CD1c-positive myeloid dendritic cell (primary cell): ENCODE measurements around the gene GPR141.
"Not testable (repeated sequence)": the region's sequence is repeated elsewhere in the genome, so short reads cannot be mapped to it uniquely, and the experiment has no call there.

Source experiments
- DNase-seq: peaks from one replicate; pipeline ENCODE4 v3.0.0-alpha.2; 2016; ENCODE audit errors: extremely low spot score

The GPR141 gene

DNA sequence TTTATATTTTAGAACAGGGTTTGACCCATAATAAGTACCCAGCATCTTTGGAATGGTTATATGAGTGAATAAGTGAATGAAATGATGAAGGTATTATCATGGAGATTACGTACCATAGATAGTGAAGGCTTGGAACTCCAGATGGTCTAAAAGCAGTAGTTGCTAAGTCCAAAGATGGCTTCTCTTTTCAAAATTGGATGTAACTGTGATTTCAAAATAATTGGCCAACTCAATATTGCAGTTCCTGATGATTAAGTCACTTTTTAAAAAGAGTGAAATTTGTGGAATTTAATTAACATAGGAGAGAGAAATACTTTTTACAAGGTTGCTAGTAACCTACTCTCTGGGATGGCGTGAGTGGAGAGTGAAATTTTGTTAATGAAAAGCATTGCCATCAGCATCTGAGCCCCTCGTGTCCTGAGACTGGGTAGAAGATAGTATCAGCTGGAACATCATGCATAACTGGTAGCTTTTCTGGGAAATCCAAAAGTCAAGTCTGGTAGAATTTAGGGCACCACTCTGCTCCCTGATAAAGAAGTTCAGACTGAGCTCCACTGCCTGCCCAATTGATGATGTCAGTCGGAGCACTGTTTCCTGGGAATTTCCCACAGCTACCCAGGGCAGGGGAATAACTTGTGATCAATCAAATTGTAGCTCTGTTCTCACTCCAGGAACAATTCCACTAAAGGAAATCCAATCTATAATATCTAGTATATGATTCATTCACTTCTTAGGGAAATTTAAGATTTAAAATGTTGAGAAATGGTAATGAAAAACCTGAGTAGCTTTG lies 3.2 kb downstream of the GPR141 start:
- DNase-seq: peak; percentile 44

DNA sequence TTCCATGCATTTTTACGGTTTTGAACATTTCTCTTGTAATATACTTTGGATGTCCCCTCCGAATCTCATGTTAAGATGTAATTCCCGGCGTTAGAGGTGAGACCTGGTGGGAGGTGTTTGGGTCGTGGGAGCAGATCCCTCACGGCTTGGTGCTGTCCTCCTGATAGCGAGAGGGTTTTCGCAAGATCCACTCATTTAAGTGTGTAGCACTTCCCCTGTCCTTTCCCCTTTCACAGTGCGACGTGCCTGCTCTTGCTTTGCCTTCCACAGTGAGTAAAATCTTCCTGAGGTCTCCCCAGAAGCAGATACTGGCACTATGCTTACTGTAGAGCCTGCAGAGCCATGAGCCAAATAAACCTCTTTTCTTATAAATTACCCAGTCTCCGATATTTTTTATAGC lies 6.6 kb downstream of the GPR141 start:
- DNase-seq: peak; percentile 67

DNA sequence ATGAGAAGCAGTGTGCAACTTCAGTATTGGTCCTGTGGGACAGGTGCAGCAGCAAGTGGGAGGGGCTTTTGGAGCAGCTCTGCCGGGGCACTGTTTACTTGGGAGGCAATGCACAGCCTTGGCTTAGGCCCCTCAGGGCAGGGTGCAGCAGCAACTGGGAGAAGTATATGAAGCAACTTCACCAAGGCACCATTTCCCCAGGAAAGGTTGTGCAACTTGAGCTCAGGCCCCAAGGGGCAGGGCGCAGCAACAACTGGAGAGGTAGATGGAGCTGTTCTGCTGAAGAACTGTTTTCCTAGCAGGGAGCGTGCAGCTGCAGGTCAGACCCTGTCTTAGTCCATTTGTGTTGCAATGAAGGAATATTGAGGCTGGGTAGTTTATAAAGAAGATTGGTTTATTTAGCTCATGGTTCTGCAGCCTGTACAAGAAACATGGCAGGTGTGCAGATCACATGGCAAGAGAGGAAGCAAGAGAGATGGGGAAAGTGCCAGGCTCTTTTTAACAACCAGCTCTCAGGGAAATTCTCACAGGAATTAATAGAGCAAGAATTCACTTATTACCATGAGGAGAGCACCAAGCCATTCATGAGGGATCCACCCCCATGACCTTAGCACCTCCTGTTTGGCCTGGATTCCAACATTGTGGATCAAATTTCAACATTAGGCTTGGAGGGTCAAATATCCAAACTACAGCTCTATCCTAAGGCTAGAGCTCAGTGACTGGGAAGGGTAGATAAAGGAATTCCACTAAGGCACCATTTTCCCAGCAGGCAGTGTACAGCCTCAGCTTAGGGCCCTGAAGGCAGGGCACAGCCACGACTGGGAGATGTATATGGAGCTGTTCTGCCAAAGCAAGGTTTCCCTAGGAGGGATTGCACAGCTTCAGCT lies 10.9 kb downstream of the GPR141 start:
- DNase-seq: peak; percentile 39

DNA sequence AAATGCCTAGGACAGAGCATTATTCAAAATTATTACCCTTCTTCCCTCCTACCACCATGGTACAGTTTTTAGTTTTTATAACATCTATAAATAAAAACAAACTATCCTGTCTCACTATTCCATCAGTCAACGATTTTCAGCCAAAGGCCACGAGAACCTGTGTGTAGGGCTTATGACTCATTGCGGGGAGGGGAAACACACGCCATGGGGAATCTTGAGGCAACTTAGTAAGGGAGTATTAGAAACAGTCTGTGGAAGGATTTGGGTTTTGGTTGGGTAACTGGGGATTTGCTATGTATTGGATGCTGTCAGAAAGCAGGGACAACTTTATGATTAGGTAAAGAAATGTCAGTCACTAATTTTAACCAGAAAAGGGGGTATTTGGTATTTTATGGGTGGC lies 14.7 kb downstream of the GPR141 start:
- no peak for DNase-seq

DNA sequence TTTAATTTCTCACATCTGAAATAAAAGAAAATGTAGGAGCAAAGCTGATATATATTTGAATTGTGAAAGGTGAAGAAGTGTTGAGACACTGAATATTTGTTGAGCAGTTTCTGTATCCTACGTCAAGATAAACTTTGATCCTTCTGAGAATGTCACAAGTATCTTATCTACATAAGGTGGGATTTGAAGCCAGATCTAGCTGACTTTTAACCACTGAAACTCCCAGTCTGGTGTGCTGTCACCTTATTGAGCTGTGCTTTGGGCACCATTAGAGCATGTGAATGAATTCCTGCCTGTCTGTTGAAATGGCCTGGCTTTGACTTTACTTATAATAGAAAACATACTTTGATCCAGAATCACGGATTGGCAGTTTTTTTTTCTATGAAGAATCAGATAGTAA lies 15.2 kb downstream of the GPR141 start:
- DNase-seq: no peak

DNA sequence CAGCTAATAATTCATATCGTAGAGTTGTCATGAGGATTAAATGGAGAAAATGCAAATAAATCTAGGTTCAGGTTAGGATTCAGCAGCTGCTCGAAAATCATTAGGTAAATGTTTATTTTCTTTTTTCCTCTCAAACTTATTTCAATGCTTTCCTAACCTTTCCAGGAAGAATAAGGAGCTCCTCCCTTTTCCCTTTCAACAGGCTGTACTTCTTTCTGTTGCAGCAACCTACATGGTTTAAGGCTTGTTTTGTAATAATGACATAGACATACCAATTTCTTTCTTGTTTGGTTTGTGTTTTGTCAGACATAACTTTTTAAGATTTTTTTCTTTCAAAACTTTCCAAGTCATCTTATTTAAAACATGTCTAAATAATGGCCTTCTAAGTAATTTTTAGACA lies 18.2 kb downstream of the GPR141 start:
- no peak for DNase-seq

DNA sequence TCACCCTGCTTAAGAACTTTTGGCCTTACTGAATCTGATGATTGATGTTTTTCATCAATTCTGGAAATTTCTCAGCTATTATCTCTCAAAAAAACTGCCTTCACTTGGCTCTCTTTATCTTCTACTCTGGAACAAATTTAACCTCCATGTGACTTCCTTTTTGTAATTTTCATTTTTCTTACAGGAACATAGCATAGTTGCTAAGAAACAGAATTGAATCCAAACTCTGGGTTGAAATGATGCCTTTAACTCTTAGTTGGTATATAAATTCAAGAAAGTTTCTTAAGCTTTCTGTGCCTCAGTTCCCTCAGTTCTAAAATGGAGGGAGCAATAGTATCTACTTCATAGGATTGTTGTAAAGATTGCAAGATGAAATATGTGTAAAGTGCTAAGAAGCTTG lies 19.8 kb downstream of the GPR141 start:
- no peak for DNase-seq

DNA sequence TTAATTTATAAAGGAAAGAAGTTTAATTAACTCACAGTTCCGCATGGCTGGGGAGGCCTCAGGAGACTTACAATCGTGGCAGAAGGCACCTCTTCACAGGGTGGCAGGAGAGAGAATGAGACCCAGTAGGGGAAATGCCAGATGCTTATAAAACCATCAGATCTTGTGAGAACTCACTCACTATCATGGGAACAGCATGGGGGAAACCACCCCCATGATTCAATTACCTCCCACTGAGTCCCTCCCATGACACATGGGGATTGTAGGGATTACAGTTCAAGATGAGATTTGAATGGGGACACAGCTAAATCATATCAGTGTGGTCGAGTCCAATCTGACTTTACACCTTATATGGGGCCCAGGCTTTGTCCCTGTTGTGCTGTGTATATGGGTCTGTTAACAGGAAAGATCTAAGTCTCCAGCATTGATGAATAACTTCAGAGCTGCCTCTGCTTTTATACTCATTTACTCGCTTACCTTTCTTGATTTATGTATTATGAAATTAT lies 20.8 kb downstream of the GPR141 start:
- not testable (repeated sequence) for DNase-seq

DNA sequence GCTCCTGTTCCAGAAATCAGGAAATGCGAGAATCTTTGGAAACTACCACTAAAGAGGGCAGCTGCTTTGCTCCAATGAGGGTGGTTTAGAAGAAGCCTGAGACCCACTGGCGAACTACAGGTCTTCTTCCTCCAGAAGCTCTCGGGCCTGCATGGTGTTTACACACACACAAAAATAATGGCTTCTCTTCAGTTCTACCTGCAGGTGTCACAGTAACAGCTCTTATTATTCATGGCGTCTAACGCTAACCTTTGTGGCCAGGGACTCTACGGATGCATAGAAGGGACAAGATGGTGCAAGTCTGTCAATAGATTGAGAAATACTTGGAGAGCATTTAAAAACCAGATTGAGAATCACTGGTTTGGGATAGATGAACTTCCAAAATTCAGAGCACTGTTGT lies 22.4 kb downstream of the GPR141 start:
- no peak for DNase-seq

DNA sequence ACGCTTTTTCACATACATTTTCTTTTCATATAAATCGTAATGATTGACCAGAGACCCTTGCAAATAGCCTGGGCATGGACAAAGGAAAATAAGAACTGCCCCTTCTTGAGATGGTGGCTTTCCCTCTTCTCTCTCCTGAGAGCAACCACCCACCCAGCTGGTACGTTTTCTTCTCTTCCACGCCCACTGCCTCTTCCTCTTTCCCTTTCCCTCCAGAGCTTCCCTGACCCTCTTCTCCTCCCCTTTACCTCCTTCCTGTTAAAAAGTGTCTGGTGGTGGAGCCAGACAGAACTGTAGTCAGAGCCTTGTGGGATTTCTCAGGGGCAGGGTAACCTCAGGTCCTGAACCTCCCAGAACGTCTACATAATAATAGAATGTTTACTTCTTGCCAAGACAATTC lies 23.2 kb downstream of the GPR141 start:
- DNase-seq: peak; percentile 36

DNA sequence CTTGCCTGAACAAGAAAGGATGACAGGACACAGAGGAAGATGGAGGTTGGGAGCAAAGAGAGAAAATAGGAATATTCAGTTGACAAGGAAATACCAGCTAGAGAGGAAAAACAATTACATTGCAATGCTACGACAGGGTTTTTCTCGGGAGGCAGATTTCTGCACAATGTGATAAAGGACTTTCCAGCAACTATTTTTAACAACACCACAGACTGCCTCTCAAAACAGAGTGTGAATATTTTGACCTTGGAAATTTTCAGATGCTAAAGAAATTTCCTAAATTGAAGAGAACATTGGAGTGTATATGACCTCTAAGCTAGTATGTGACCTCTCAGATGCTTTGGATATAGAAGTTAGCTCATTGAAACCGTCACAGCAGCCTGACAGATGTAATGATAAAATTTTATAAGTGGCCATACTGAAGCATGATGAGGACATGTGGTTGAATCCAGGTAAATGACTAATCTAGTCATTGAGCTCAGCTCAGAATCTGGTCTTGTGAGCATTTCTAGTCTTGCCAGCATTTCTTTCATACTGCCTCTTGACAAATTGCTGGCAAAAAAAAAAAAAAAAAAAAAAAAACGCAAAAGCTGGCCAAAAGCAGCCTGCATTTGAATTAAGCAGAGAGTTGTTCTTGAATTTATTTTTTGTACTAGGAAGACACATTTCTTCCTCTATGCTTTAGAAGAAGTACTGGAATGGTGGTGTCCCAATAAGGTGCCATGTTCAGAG lies 24.4 kb downstream of the GPR141 start:
- DNase-seq: no peak

DNA sequence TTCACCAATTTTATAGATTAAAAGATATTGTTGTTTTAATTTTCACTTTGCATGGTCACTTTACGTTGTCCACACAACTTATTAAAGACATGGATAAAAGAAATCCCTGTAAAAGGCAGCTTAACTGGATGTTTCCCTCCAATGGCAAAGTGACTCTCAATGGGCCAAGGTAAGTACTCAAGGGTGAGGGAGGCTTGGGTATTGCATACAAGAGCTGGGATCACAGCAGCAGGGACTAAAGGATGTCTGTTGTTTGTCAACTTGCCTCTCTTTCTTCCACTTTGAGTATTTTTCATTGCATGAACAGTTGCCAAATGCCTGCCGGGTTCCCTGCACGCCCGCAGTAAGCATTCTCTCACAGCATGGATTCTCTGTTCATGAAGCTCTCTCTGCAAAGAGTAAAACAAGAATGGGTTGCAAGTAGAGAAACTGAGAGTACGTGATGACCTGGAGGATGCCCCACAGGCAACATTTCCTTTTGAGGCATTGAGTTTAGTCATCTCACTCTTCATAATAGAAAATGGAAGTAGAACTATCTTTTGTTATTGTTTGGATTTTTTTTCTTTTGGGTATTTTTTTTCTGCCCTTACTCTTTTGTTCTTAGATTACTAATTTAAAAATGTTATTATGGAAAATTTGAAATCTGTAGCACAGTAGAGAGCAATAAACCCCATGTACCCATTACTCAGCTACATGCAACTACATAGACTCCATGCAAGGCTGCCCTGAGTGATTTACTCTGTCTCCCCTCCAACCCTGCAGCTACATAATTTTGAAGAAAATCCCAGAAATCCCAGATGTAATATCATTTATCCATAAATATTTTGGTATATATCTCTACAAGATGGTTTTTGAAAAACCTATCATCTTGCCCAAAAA lies 26.3 kb downstream of the GPR141 start:
- DNase-seq: no peak

DNA sequence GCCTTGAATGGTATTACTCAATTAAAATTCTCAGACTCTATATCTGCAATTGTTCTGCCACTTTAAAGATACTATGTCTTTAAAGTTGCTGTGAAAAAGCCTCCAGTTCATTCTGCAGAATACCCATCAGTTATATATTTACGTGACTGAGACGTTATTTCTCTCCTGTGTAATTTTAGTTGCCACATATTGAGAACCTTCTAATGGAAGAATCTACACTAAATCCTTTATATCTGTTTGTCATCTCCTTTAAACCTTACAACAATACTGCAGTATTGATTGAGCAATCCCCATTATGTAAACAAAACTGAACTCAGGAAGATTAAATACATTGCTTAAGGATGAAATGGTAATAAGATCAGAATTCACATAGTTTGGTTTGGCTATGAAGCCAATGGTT lies 30.0 kb downstream of the GPR141 start:
- DNase-seq: no peak

DNA sequence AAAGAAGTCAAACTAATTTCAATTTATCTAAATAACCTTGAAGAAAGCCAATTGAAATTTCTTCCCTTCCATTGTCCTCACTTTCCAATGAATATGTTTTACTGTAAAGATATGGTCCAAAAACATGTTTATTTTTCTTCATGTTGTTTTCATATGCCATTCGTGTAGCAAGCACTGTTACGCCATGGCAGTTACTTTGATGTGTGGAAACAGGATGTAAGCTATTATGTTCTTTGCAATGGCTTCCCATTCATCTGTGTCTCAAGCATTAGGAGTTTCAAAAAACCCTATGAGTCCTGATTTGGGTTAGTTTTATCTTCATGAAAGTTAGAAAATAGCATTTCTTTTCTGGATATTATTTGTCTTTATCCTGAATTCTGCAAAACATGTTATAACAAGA lies 31.0 kb downstream of the GPR141 start:
- DNase-seq: peak; percentile 35

DNA sequence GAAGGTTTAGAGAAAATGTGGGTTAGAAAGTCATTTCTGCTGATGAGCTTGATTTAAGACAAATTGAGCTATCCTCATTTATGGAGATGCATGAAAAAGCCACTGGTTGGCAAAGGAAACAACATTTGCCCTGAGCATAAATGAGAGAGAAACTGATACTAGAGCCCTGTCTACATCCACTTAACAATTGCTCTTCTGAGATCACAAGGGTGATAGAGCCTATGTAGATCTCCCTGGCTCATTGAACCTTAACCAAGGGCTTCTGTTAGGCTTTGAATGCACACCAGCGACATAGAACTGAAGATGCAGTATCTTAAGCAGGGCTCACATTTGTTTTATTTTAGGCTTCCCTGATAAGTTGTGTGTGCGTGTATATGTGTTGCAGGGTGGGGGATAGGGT lies 35.0 kb downstream of the GPR141 start:
- no peak for DNase-seq

DNA sequence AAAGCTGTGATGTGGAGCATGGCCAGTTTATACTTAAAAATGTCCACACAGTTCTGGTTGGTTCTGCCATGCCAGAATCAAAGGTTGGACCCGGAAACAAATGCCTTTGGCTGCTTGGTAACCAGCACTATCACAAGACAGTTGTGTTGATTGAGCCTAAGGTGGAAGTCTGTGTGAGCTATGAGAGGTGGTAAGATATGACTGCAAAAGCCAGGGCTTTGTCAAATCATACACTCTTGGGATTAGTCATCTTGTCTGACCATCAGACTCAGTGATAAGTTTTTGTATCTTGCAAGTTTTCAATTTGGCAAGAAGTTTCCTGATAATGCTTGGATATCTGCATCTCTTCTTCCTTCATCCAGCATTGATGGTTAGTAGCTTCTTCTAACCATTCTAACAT lies 35.5 kb downstream of the GPR141 start:
- no peak for DNase-seq

DNA sequence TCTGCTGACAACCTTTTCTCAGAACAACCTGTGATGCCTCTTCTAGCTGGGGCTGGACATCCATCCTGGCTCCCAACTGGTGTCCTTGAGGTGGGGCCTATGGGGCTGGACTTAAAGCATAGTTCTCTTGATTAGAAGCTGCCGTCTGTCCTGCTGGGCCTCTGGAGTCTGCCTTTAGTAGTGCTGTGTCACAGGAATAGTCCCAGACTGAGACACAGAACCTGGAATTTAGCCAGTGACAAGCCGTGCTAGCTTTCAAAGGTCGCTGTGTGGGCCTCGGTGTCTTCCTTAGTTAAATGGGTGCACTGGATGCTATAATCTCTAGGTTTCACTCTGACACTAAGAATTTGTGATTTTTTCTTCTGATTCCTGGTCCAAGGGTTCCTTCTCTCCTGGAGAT lies 41.2 kb downstream of the GPR141 start:
- no peak for DNase-seq

DNA sequence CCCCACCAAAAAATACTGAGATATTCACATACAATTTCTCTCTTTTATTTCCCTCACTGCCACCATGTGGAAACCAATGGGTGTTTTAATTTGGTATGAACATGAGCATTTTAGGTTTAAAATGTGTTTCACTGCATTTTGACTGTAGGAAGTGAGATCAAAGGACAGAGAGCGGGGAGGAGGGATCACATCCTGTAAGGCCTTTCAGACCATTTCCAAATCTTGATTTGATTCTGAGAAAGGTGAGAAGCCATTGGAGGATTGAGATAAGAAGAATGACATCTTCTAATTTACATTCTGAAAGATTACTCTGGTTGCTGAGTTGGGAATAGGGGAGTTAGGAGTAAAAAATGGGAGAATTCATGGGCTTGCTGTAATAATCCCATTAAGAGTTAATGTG lies 42.5 kb downstream of the GPR141 start:
- no peak for DNase-seq

DNA sequence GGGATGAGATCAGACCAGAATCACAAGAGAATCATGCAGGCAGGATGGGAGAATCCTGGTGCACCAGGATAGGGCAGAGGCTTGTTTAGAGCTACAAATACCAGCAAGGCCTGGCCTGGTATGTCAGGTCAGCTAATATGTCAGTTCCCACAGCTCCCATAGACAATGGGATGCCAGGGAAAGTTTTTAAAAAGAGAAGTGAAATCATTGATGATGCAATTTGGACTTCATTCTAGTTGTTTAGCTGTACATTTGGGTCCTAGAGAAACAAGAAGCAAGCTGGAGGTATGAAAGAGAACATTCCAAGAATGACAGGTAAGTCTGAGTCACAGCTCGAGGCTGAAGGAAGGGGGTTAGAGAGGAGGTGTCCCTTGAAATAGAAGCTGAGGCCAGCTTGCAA lies 45.2 kb downstream of the GPR141 start:
- DNase-seq: peak; percentile 76

DNA sequence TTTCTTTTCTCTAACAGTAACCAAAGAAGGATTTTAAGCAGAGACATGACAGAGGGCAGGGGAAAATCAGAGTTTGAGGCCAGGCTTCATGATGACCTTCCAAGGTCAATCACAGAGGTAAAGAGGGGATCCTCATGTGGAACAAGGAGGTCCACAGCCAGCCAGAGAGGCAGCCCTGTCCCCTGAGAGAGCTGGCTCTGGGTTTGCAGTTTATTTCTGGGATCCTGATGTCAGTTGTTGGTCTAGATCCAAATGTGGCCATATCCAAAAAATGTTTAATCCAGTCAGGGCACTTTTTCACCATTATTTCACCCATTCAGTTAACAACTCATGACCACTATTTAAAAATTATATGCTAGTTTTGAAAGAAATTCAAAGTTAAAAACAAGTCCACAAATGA lies 45.6 kb downstream of the GPR141 start:
- no peak for DNase-seq

DNA sequence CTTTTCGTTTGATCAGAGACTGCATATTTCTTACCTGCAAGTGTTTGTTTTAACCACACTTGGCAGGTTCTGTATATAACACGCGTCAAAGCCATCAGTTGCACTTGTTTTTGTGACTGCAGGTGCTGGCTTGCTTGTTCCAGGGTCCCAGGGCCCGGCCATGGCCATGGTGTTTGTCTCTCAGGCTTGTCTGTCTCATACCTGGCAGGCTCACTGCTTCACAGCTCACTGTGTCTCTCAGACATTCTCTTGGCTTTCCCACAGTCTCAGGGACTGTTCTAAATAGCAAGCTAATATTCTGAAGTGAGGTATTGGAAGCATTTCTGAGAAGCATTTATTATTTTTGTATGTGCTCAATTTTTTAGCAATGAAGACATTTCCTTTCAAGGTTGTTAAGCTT lies 46.9 kb downstream of the GPR141 start:
- DNase-seq: no peak
